ENCODE results near the gene ZFPM1.

The ZFPM1 gene

DNA sequence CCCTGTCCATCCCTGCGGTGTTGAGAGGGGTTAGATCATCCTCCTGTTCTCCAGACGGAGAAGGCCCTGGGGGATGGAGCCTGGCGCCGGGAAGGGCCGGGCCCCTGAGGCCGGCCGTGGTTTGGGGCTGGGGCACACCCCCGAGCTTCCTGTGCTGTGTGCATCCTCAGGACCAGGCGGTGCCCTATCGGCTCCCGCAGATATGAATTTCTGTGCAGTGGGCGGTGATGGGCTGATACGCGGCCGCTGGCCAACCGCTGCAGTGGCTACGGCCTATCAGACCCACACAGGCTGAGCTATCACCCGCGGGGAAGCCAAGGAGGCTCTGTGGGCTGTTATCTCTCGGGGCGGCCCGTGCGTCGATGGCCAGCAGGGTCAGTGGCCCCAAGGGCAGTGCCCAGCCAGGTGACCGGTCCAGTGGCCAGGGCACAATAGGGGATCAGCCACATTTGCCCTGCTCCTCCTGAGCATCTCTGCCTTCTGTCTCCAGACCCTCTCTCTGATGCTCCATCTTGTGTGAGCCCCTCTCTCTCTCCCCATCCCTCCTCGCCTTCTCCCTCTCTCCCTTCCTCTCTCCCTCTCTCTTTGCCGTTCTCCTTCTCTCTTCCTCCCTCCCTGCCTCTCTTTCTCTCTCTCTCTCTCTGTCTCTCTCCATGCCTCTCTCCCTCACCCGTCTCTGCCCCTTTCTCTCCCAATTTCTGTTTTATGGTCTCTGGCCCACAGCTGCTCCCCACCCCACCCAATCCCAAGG is 38.7 kb downstream of the ZFPM1 start:
- Histone ChIP-seq H3K36me3 (ENCODE audit: control insufficient read depth, insufficient read depth, low read length) (no peaks in the 10 kb centered on the region), H2AFZ (no peak overlapping the region), H3K4me1 (peaks cover 15% of the 10 kb centered on the region), H3K9me3 (ENCODE audit: control insufficient read depth, low read length) (no peaks in the 10 kb centered on the region), H3K4me2 (ENCODE audit: low read length) (no peak overlapping the region), H3K9ac (no peak overlapping the region), H3K27me3 (ENCODE audit: control insufficient read depth, insufficient read depth, low read length) (no peaks in the 10 kb centered on the region), H3K79me2 (peaks cover 7% of the 10 kb centered on the region), H3K27ac (no peak overlapping the region), H3K4me3 (ENCODE audit: low read depth, low read length) (no peak overlapping the region)
- TF ChIP-seq, protein P1, sequence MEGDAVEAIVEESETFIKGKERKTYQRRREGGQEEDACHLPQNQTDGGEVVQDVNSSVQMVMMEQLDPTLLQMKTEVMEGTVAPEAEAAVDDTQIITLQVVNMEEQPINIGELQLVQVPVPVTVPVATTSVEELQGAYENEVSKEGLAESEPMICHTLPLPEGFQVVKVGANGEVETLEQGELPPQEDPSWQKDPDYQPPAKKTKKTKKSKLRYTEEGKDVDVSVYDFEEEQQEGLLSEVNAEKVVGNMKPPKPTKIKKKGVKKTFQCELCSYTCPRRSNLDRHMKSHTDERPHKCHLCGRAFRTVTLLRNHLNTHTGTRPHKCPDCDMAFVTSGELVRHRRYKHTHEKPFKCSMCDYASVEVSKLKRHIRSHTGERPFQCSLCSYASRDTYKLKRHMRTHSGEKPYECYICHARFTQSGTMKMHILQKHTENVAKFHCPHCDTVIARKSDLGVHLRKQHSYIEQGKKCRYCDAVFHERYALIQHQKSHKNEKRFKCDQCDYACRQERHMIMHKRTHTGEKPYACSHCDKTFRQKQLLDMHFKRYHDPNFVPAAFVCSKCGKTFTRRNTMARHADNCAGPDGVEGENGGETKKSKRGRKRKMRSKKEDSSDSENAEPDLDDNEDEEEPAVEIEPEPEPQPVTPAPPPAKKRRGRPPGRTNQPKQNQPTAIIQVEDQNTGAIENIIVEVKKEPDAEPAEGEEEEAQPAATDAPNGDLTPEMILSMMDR (IDR thresholded peaks at IDR 0.05), result no peak

DNA sequence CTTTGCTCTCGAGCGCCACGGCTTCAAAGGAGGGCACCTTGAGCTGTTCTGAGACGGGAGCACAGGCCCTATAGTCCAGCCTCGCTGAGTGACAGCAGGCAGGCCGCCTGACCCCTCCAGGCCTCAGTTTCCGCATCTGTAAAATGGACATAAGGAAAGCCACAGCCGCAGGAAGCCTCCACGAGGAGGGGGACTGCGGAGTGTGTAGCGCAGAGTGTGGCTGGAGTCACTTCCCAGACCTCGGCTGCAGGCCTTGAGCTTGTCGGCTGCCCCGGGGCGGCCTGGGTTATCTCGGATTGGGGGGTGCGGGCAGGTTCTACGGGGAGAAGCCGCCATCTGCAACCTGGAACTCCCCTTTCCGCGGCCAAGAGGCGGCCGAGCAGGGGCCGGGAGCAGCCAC is 40.8 kb downstream of the ZFPM1 start:
- TF ChIP-seq, protein P1 (IDR thresholded peaks at IDR 0.05), result no peak

DNA sequence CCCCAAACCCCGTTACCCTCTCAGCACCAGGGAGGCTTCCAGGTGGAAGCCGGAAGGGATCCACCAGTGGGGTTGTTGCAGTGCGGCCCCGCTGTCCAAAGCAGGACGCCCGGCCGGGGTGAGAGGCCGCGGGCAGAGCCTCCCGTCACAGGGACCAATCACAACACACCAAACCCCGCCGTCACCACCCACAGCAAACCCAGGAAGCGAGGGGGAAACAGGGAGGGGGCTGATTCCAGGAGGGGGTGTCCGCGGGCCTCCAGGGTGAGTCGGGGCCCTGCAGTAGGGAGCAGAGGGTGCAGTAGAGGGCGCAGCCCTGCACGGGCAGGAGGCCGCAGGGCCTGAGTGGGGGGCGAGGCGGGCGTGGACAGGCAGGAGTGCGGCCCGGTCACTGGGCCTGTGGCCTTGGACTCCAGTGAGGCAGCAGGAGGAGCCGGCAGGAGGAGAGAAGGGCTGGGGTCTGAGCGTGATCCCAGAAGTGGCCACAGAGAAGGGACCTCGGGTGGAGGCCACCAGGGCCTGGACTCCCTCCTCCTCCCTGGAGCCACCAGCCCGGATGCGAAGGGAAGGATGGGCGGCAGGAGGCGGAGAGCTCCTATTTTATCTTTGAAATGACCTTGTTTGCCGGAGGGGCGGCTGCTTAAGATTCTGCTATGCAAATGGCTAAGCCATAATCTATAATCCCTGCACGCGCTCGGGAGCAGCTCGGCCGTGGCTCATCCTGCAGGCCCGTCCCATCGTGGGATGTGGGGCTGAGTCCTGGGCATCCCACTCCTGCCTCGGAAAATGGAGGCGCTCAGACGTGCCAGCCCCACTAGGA is 41.5 kb downstream of the ZFPM1 start:
- no peak overlapping the region for H3K4me3 ChIP-seq (ENCODE audit: low read depth, low read length)
- no peaks in the 10 kb centered on the region for H3K27me3 ChIP-seq (ENCODE audit: control insufficient read depth, insufficient read depth, low read length)
- H3K79me2 ChIP-seq, result peaks cover 3% of the 10 kb centered on the region
- H2AFZ ChIP-seq, result no peak overlapping the region
- no peak overlapping the region for H3K9ac ChIP-seq
- no peak overlapping the region for H3K4me2 ChIP-seq (ENCODE audit: low read length)
- TF ChIP-seq, protein P1 (IDR thresholded peaks at IDR 0.05), result no peak
- no peak overlapping the region for H3K27ac ChIP-seq
- H3K36me3 ChIP-seq (ENCODE audit: control insufficient read depth, insufficient read depth, low read length), result no peaks in the 10 kb centered on the region
- H3K9me3 ChIP-seq (ENCODE audit: control insufficient read depth, low read length), result no peaks in the 10 kb centered on the region
- H3K4me1 ChIP-seq, result no peaks in the 10 kb centered on the region

More for the DNA sequence above, 40.8 kb downstream of the ZFPM1 start:
- Histone ChIP-seq H3K27me3 (ENCODE audit: control insufficient read depth, insufficient read depth, low read length) (no peaks in the 10 kb centered on the region), H3K9me3 (ENCODE audit: control insufficient read depth, low read length) (no peaks in the 10 kb centered on the region), H3K36me3 (ENCODE audit: control insufficient read depth, insufficient read depth, low read length) (no peaks in the 10 kb centered on the region), H3K4me1 (no peaks in the 10 kb centered on the region), H3K9ac (no peak overlapping the region), H3K4me3 (ENCODE audit: low read depth, low read length) (no peak overlapping the region), H2AFZ (no peak overlapping the region), H3K27ac (no peak overlapping the region), H3K4me2 (ENCODE audit: low read length) (no peak overlapping the region), H3K79me2 (peaks cover 3% of the 10 kb centered on the region)

DNA sequence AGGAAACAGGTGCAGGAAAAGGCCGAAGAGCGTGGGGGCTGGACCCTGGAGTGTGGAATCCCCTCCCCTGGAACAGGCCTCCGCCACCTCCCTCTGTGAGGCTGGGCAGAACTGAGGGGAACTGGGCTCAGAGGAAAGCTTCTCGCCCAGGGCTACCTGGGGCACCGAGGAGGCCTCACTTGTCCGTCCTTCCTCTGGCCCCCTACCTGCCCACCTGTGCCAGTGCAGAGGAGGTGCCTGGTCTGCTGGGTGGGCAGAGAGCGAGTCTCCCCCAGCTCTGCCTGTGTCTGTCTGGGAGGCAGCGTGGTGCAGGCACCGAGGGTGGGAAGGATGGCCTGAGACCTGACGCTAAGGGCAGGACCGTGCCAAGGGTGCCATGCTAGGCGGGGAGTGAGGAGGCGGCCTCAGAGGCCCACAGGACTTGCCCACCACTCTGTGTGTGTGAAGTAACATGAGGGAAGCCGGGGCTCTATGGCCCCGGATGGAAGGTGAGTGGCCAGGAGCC is 42.2 kb downstream of the ZFPM1 start:
- Histone ChIP-seq H3K27ac (no peak overlapping the region), H3K79me2 (peaks cover 3% of the 10 kb centered on the region), H3K9me3 (ENCODE audit: control insufficient read depth, low read length) (no peaks in the 10 kb centered on the region), H3K4me3 (ENCODE audit: low read depth, low read length) (no peak overlapping the region), H3K9ac (no peak overlapping the region), H3K4me1 (no peaks in the 10 kb centered on the region), H2AFZ (no peak overlapping the region), H3K27me3 (ENCODE audit: control insufficient read depth, insufficient read depth, low read length) (no peaks in the 10 kb centered on the region), H3K36me3 (ENCODE audit: control insufficient read depth, insufficient read depth, low read length) (no peaks in the 10 kb centered on the region), H3K4me2 (ENCODE audit: low read length) (no peak overlapping the region)
- TF ChIP-seq, protein P1 (IDR thresholded peaks at IDR 0.05), result no peak

Data from parathyroid adenoma (tissue), 2 donors.